Stimulated activated CD4-positive, alpha-beta T cell treated with anti-CD3 and anti-CD28 coated beads, TNF-alpha, amount 100 ng/mL, for 48 hours (primary cell): Measurements from ENCODE around the gene UBE2O.

Source experiments
- DNase-seq, 3 donors: peaks; one replicate each; pipeline ENCODE4 v3.0.0-alpha.2; 2020; ENCODE audit warnings: low read depth in 3 of 3

The UBE2O gene

GRCh38 chr17:76415786-76416185, 37.2 kb downstream of the UBE2O start:
- DNase-seq: no peak

GRCh38 chr17:76414334-76415295, 38.3 kb downstream of the UBE2O start:
- DNase-seq: no peak

- DNase-seq: no peak
These were observed 41.7 kb downstream of the UBE2O start for GRCh38 chr17:76411247-76411646.

GRCh38 chr17:76410328-76410965, 42.5 kb downstream of the UBE2O start:
- no peak for DNase-seq

GRCh38 chr17:76408037-76408849, 44.7 kb downstream of the UBE2O start:
- DNase-seq: peak; percentile 29 to 61 (median 51)

GRCh38 chr17:76407509-76407908, 45.4 kb downstream of the UBE2O start:
- DNase-seq: no peak

GRCh38 chr17:76405967-76406647, 46.8 kb downstream of the UBE2O start:
- no peak for DNase-seq

GRCh38 chr17:76405607-76405966, 47.4 kb downstream of the UBE2O start:
- DNase-seq: no peak

- no peak for DNase-seq
These were observed 47.9 kb downstream of the UBE2O start for GRCh38 chr17:76404976-76405563.

- no peak for DNase-seq
These were observed 48.7 kb downstream of the UBE2O start for GRCh38 chr17:76404256-76404655.

GRCh38 chr17:76402711-76403110, 50.2 kb downstream of the UBE2O start:
- no peak for DNase-seq

- DNase-seq: no peak
These were observed 53.5 kb downstream of the UBE2O start for GRCh38 chr17:76399175-76400172.

GRCh38 chr17:76398523-76399174, 54.3 kb downstream of the UBE2O start:
- no peak for DNase-seq

GRCh38 chr17:76397687-76398522, 55.0 kb downstream of the UBE2O start:
- DNase-seq: peak; percentile 67 to 82 (median 82)

- DNase-seq: no peak
These were observed 55.8 kb downstream of the UBE2O start for GRCh38 chr17:76397184-76397583.

- DNase-seq: no peak
These were observed 57.0 kb downstream of the UBE2O start for GRCh38 chr17:76395980-76396379.

- no peak for DNase-seq
These were observed 58.8 kb downstream of the UBE2O start for GRCh38 chr17:76394166-76394565.

- no peak for DNase-seq
These were observed 61.7 kb downstream of the UBE2O start for GRCh38 chr17:76391200-76391715.
